HepG2 (cell line): ENCODE measurements around the gene CCDC88A. TPM values are rescaled to one million over a fixed set of nuclear protein-coding genes. Genes with fewer than 3 reads are reported as not detected.

ENCODE experiments used
- ADNP ChIP-seq: sonication (generic); formaldehyde crosslinking; IDR thresholded peaks from 2 replicates; pipeline ENCODE4 v1.4.0; 2020; ENCODE audit warnings: missing genetic modification reagents
- CENPT ChIP-seq: sonication (generic); formaldehyde crosslinking; IDR thresholded peaks from 2 replicates; pipeline ENCODE4 v1.8.0; 2022; ENCODE audit warnings: low read depth, mild to moderate bottlenecking, moderate library complexity, missing genetic modification reagents
- DNMT1 ChIP-seq: sonication (generic); formaldehyde crosslinking; IDR thresholded peaks from 2 replicates; pipeline ENCODE4 v1.5.1; 2020; ENCODE audit warnings: mild to moderate bottlenecking, missing genetic modification reagents
- DPF2 ChIP-seq: sonication (generic); formaldehyde crosslinking; IDR thresholded peaks from 2 replicates; pipeline ENCODE4 v1.4.0; 2020; ENCODE audit warnings: mild to moderate bottlenecking, low read depth, missing genetic modification reagents, borderline replicate concordance
- EED ChIP-seq: sonication (generic); formaldehyde crosslinking; IDR thresholded peaks from 2 replicates; pipeline ENCODE4 v1.5.0; 2020; ENCODE audit warnings: mild to moderate bottlenecking, missing genetic modification reagents
- GTF2F1 ChIP-seq: fragments of 150-350 bp; IDR thresholded peaks from 2 replicates; pipeline ENCODE4 v1.6.1; 2014; ENCODE audit warnings: low read length
- HOXD1 ChIP-seq: sonication (generic); formaldehyde crosslinking; IDR thresholded peaks from 2 replicates; pipeline ENCODE4 v1.5.0; 2020; ENCODE audit warnings: missing genetic modification reagents
- JUN ChIP-seq: sonication (generic); formaldehyde crosslinking; IDR thresholded peaks from 2 replicates; pipeline ENCODE4 v1.4.0; 2020; ENCODE audit warnings: mild to moderate bottlenecking, missing genetic modification reagents
- JUNB ChIP-seq: sonication (generic); formaldehyde crosslinking; IDR thresholded peaks from 2 replicates; pipeline ENCODE4 v1.8.0; 2022; ENCODE audit warnings: missing genetic modification reagents, mild to moderate bottlenecking, borderline replicate concordance
- MAF1 ChIP-seq: sonication (generic); formaldehyde crosslinking; IDR thresholded peaks from 2 replicates; pipeline ENCODE4 v1.5.0; 2020; ENCODE audit warnings: missing genetic modification reagents, borderline replicate concordance
- MZF1 ChIP-seq: sonication (generic); formaldehyde crosslinking; IDR thresholded peaks from 2 replicates; pipeline ENCODE4 v1.8.1; 2023; ENCODE audit warnings: mild to moderate bottlenecking, missing genetic modification reagents, borderline replicate concordance
- SOX13 ChIP-seq, 3 experiments: fragments of 450-650 bp in 1 of 3; sonication (generic) in 1 of 3; formaldehyde crosslinking in 1 of 3; IDR thresholded peaks in 2 of 3; conservative IDR thresholded peaks in 1 of 3; 2 replicates each; pipeline versions ENCODE4 v1.5.0 to v1.6.1; 2016 to 2020; ENCODE audit warnings: antibody characterized with exemption in 1 of 3, mild to moderate bottlenecking in 1 of 3, missing compliant biosample characterization in 1 of 3, missing genetic modification reagents in 1 of 3, moderate library complexity in 1 of 3
- ZBTB34 ChIP-seq: sonication (generic); formaldehyde crosslinking; IDR thresholded peaks from 2 replicates; pipeline ENCODE4 v1.8.0; 2022; ENCODE audit warnings: mild to moderate bottlenecking, missing genetic modification reagents
- ZBTB39 ChIP-seq: sonication (generic); formaldehyde crosslinking; IDR thresholded peaks from 2 replicates; pipeline ENCODE4 v1.5.0; 2020; ENCODE audit warnings: missing genetic modification reagents
- ZBTB7A ChIP-seq: sonication (generic); formaldehyde crosslinking; IDR thresholded peaks from 2 replicates; pipeline ENCODE4 v1.8.0; 2022; ENCODE audit warnings: mild to moderate bottlenecking, missing genetic modification reagents
- ZBTB7B ChIP-seq: sonication (generic); formaldehyde crosslinking; IDR thresholded peaks from 2 replicates; pipeline ENCODE4 v1.4.0; 2020; ENCODE audit warnings: missing genetic modification reagents
- ZFP36L2 ChIP-seq: sonication (generic); formaldehyde crosslinking; IDR thresholded peaks from 2 replicates; pipeline ENCODE4 v1.4.0; 2020; ENCODE audit warnings: missing genetic modification reagents
- ZNF124 ChIP-seq: sonication (generic); formaldehyde crosslinking; IDR thresholded peaks from 2 replicates; pipeline ENCODE4 v1.4.0; 2020; ENCODE audit warnings: missing genetic modification reagents
- ZNF484 ChIP-seq: sonication (generic); formaldehyde crosslinking; IDR thresholded peaks from 2 replicates; pipeline ENCODE4 v1.5.1; 2020; ENCODE audit warnings: mild to moderate bottlenecking, low read depth, missing genetic modification reagents, borderline replicate concordance
- ZSCAN30 ChIP-seq: sonication (generic); formaldehyde crosslinking; IDR thresholded peaks from 2 replicates; pipeline ENCODE4 v1.5.0; 2020; ENCODE audit warnings: mild to moderate bottlenecking, missing genetic modification reagents
- ZZZ3 ChIP-seq: sonication (generic); formaldehyde crosslinking; IDR thresholded peaks from 2 replicates; pipeline ENCODE4 v1.4.0; 2020; ENCODE audit warnings: missing genetic modification reagents, mild to moderate bottlenecking, borderline replicate concordance
- polyA plus RNA-seq, 8 experiments: library from polyadenylated mRNA; depleted of rRNA in 3 of 8; stranded (reverse) in 7 of 8; unstranded in 1 of 8; fragments of >200 nt; fragmentation: Illumina TruSeq in 4 of 8; extraction: Trizol in 4 of 8; gene quantifications; 2 replicates each; pipeline versions ENCODE4 v1.2.1 to v1.2.3, GENCODE V29; 2011 to 2016; ENCODE audit warnings: low read depth in 4 of 8, missing spikeins in 1 of 8, mixed read lengths in 1 of 8; ENCODE audit not compliant: insufficient read depth in 1 of 8
- total RNA-seq, 5 experiments: library from RNA; depleted of rRNA; stranded (reverse); fragments of >200 nt; fragmentation: Illumina TruSeq; extraction: Trizol; gene quantifications; 2 replicates each; pipeline ENCODE4 v1.2.3, GENCODE V29; 2016; ENCODE audit warnings: low read depth in 1 of 5
- TF ChIP-seq, protein P1 (sequence below): IDR thresholded peaks from 2 replicates; pipeline ENCODE4 v1.6.1; 2016; ENCODE audit warnings: control low read depth

The CCDC88A gene
- total and polyA plus RNA-seq, 2 of the 13 experiments (the other 11 are each of a cell fraction or from before 2014, with no cell fraction given), result 43.2 to 84.1 TPM

DNA sequence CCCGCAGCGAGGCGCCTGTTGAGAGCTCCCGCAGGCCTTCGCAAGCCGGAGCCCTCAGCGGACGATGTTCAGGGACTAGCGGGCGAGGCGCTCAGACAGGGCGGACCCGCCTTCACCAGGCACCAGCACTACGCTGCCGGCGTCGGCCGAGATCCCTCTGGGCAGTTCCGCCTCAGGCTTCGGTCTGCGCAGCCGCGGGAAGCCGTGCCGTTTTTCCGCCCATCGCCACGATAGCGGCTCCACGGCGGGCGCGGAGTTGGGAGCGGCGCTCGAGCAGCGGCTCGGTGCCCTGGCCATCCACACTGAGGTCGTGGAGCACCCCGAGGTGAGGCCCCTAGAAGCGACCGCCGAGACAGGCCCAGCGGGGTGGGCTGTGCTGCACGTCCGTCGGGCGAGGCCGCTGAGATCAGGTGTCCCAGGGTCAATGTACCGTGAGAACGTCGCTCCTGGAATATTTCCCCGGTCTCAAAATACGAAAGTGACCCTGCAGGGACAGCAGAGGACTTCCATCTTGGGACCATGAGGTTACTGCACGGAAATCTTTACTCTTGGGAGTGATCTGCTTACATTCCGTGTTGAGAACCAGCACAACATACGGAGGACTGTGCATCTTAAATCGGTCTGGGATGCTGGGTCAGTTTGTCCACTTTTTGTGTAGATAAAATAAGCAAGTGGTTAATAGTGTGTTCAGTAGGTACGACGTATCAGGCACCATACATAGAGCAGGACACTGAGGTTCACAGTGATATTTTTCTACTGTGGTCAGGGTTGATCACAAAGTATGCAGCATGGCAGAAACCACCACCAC lies 137.3 kb downstream of the CCDC88A start (continued):
- TF ChIP-seq MAF1 (peak; percentile 76; the same call in 1 of the 2 replicates), MZF1 (CRISPR knock-in tag) (peak; percentile 77; the same call in 1 of the 2 replicates), ZBTB39 (CRISPR knock-in tag) (0 out of 2 replicates have a peak, but pooled peaks have one; percentile 88), ZNF484 (CRISPR knock-in tag) (peak; percentile 83; the same call in 1 of the 2 replicates), ZSCAN30 (CRISPR knock-in tag) (no peak), ADNP (CRISPR knock-in tag) (no peak), ZBTB34 (CRISPR knock-in tag) (no peak), SOX13 (IDR thresholded peaks at IDR 0.05) (no peak; the same call in 1 of the 2 replicates), SOX13 (CRISPR knock-in tag; conservative IDR thresholded peaks at IDR 0.05 in 1 of 2, IDR thresholded peaks at IDR 0.05 in 1 of 2) (peak in 1 of 2 experiments; percentile 41; a peak in 2 of 4 replicates), ZNF124 (CRISPR knock-in tag) (peak; percentile 59; the same call in 1 of the 2 replicates), ZBTB7A (CRISPR knock-in tag) (peak; percentile 78; the same call in 1 of the 2 replicates), CENPT (CRISPR knock-in tag) (peak; percentile 98), ZFP36L2 (0 out of 2 replicates have a peak, but pooled peaks have one; percentile 65), DPF2 (CRISPR knock-in tag) (peak; percentile 13; the same call in 1 of the 2 replicates), HOXD1 (CRISPR knock-in tag) (0 out of 2 replicates have a peak, but pooled peaks have one; percentile 31), ZZZ3 (CRISPR knock-in tag) (peak; percentile 89; the same call in 1 of the 2 replicates), JUN (CRISPR knock-in tag) (no peak), EED (CRISPR knock-in tag) (no peak; the same call in 1 of the 2 replicates), ZBTB7B (CRISPR knock-in tag) (peak; percentile 90), GTF2F1 (no peak), JUNB (CRISPR knock-in tag) (no peak; the same call in 1 of the 2 replicates), DNMT1 (peak; percentile 98; the same call in 1 of the 2 replicates)
- TF ChIP-seq, protein P1, sequence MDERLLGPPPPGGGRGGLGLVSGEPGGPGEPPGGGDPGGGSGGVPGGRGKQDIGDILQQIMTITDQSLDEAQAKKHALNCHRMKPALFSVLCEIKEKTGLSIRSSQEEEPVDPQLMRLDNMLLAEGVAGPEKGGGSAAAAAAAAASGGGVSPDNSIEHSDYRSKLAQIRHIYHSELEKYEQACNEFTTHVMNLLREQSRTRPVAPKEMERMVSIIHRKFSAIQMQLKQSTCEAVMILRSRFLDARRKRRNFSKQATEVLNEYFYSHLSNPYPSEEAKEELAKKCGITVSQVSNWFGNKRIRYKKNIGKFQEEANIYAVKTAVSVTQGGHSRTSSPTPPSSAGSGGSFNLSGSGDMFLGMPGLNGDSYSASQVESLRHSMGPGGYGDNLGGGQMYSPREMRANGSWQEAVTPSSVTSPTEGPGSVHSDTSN (CRISPR knock-in tag), result no peak
